Measurements from ENCODE around the gene VPS26B.

The VPS26B gene

GRCh38 chr11:134264966-134265764 is 40.7 kb downstream of the VPS26B start:
- Histone ChIP-seq H3K9me3 (ENCODE audit: severe bottlenecking) (no peaks in the 10 kb centered on the region), H3K27ac (no peak overlapping the region), H3K36me3 (peaks cover 22% of the 10 kb centered on the region), H3K27me3 (ENCODE audit: insufficient read depth, low read depth, severe bottlenecking) (no peaks in the 10 kb centered on the region), H3K4me3 (ENCODE audit: low read depth, low read length) (no peak overlapping the region)
- DNase-seq = no peak
- TF ChIP-seq CTCF (IDR thresholded peaks at IDR 0.05; ENCODE audit: low read depth, low read length) = no peak

- H3K27me3 ChIP-seq (ENCODE audit: insufficient read depth, low read depth, severe bottlenecking) = no peaks in the 10 kb centered on the region
- no peak overlapping the region for H3K4me3 ChIP-seq (ENCODE audit: low read depth, low read length)
- H3K27ac ChIP-seq = no peak overlapping the region
- TF ChIP-seq CTCF (IDR thresholded peaks at IDR 0.05; ENCODE audit: low read depth, low read length) = no peak
- H3K9me3 ChIP-seq (ENCODE audit: severe bottlenecking) = no peaks in the 10 kb centered on the region
- peaks cover 14% of the 10 kb centered on the region for H3K36me3 ChIP-seq
- DNase-seq = no peak
These were observed 42.0 kb downstream of the VPS26B start for GRCh38 chr11:134266440-134266839.

GRCh38 chr11:134266841-134267251 is 42.4 kb downstream of the VPS26B start:
- Histone ChIP-seq H3K27me3 (ENCODE audit: insufficient read depth, low read depth, severe bottlenecking) (no peaks in the 10 kb centered on the region), H3K36me3 (peaks cover 10% of the 10 kb centered on the region), H3K27ac (no peak overlapping the region), H3K9me3 (ENCODE audit: severe bottlenecking) (no peaks in the 10 kb centered on the region), H3K4me3 (ENCODE audit: low read depth, low read length) (no peak overlapping the region)
- TF ChIP-seq CTCF (IDR thresholded peaks at IDR 0.05; ENCODE audit: low read depth, low read length) = no peak
- no peak for DNase-seq

- TF ChIP-seq CTCF (IDR thresholded peaks at IDR 0.05; ENCODE audit: low read depth, low read length) = no peak
- DNase-seq = no peak
- no peak overlapping the region for H3K27ac ChIP-seq
- H3K27me3 ChIP-seq (ENCODE audit: insufficient read depth, low read depth, severe bottlenecking) = no peaks in the 10 kb centered on the region
- H3K9me3 ChIP-seq (ENCODE audit: severe bottlenecking) = no peaks in the 10 kb centered on the region
- peaks cover 5% of the 10 kb centered on the region; the same call in 1 of the 2 replicates for H3K36me3 ChIP-seq
- H3K4me3 ChIP-seq (ENCODE audit: low read depth, low read length) = no peak overlapping the region
These were observed 43.0 kb downstream of the VPS26B start for GRCh38 chr11:134267461-134267860.

GRCh38 chr11:134267966-134268365 is 43.5 kb downstream of the VPS26B start:
- Histone ChIP-seq H3K27me3 (ENCODE audit: insufficient read depth, low read depth, severe bottlenecking) (no peaks in the 10 kb centered on the region), H3K27ac (no peak overlapping the region), H3K9me3 (ENCODE audit: severe bottlenecking) (no peaks in the 10 kb centered on the region), H3K4me3 (ENCODE audit: low read depth, low read length) (no peak overlapping the region), H3K36me3 (peaks cover under 1% of the 10 kb centered on the region; the same call in 1 of the 2 replicates)
- no peak for TF ChIP-seq CTCF (IDR thresholded peaks at IDR 0.05; ENCODE audit: low read depth, low read length)
- no peak for DNase-seq
